NCI-H460 (cell line): Measurements from ENCODE around the gene ARID3A. TPM values are rescaled to one million over a fixed set of nuclear protein-coding genes. Genes with fewer than 3 reads are reported as not detected.

Experiments
- small RNA-seq, 2 experiments: library from RNA; depleted of rRNA; stranded (forward); fragments of <200 nt; gene quantifications; one replicate each; pipeline ENCODE3, GENCODE V24; 2014
- total RNA-seq: library from RNA; depleted of rRNA; stranded (reverse); fragments of >200 nt; shearing (Covaris generic); gene quantifications from 2 replicates; pipeline ENCODE4 v1.2.3, GENCODE V29; 2014; rRNA removed

ARID3A gene
- total RNA-seq, 1 experiment from 2014 or later, result 5.4 TPM

Small RNA genes within 50 kb of the gene (small RNA-seq; reads per million reads assigned to genes)
- gene RNU6-2, result 0.35 to 1.2 reads per million in 2 experiments
- gene RNU6-9, result 0.35 to 1.2 reads per million in 2 experiments

Other genes starting within 250 kb of the ARID3A start
- gene FSTL3, start 249.6 kb upstream of the ARID3A start, total RNA-seq, result 43.3 and 51.7 TPM in 2 replicates
- gene PRSS57, start 230.6 kb upstream of the ARID3A start, total RNA-seq, result not detected in 2 replicates
- 4.2 and 7.6 TPM in 2 replicates for gene PALM, start 217.1 kb upstream of the ARID3A start, total RNA-seq
- gene MISP, start 174.9 kb upstream of the ARID3A start, total RNA-seq, result 24.1 and 30.1 TPM in 2 replicates
- 236 and 249 TPM in 2 replicates for gene PTBP1, start 128.6 kb upstream of the ARID3A start, total RNA-seq
- 2.6 and 3.0 TPM in 2 replicates for gene PLPPR3, start 104.1 kb upstream of the ARID3A start, total RNA-seq
- 0.35 TPM in 1 of 2 replicates, not detected in the other for gene AZU1, start 98.2 kb upstream of the ARID3A start, total RNA-seq
- gene PRTN3, start 85.0 kb upstream of the ARID3A start, total RNA-seq, result 0.50 and 1.4 TPM in 2 replicates
- 0.40 TPM in 1 of 2 replicates, not detected in the other for gene ELANE, start 73.7 kb upstream of the ARID3A start, total RNA-seq
- gene CFD, start 66.4 kb upstream of the ARID3A start, total RNA-seq, result 9.2 and 14.1 TPM in 2 replicates
- 10.3 and 12.3 TPM in 2 replicates for gene MED16, start 32.8 kb upstream of the ARID3A start, total RNA-seq
- gene RNU6-9, start 32.6 kb upstream of the ARID3A start, total RNA-seq, result not detected in 2 replicates
- 28.6 and 35.1 TPM in 2 replicates for gene R3HDM4, start 12.8 kb upstream of the ARID3A start, total RNA-seq
- not detected in 2 replicates for gene KISS1R, start 8.7 kb upstream of the ARID3A start, total RNA-seq
- gene WDR18, start 58.3 kb downstream of the ARID3A start, total RNA-seq, result 54.0 and 59.4 TPM in 2 replicates
- not detected in 2 replicates for gene GRIN3B, start 74.4 kb downstream of the ARID3A start, total RNA-seq
- 89.3 and 95.8 TPM in 2 replicates for gene TMEM259, start 95.1 kb downstream of the ARID3A start, total RNA-seq
- not detected in 2 replicates for gene RNU6-2, start 95.5 kb downstream of the ARID3A start, total RNA-seq
- 22.2 and 27.5 TPM in 2 replicates for gene CNN2, start 100.6 kb downstream of the ARID3A start, total RNA-seq
- 14.0 and 20.0 TPM in 2 replicates for gene ABCA7, start 114.1 kb downstream of the ARID3A start, total RNA-seq
- 0.92 and 2.5 TPM in 2 replicates for gene ARHGAP45, start 141.1 kb downstream of the ARID3A start, total RNA-seq
- gene POLR2E, start 169.3 kb downstream of the ARID3A start, total RNA-seq, result 102 and 108 TPM in 2 replicates
- 219 and 260 TPM in 2 replicates for gene GPX4, start 178.0 kb downstream of the ARID3A start, total RNA-seq
- 27.7 and 28.0 TPM in 2 replicates for gene SBNO2, start 248.2 kb downstream of the ARID3A start, total RNA-seq